ENCODE measurements around the gene CISTR.

GRCh38 chr12:53701518-53702264, 50.1 kb downstream of the CISTR start:
- TF ChIP-seq, protein P1, sequence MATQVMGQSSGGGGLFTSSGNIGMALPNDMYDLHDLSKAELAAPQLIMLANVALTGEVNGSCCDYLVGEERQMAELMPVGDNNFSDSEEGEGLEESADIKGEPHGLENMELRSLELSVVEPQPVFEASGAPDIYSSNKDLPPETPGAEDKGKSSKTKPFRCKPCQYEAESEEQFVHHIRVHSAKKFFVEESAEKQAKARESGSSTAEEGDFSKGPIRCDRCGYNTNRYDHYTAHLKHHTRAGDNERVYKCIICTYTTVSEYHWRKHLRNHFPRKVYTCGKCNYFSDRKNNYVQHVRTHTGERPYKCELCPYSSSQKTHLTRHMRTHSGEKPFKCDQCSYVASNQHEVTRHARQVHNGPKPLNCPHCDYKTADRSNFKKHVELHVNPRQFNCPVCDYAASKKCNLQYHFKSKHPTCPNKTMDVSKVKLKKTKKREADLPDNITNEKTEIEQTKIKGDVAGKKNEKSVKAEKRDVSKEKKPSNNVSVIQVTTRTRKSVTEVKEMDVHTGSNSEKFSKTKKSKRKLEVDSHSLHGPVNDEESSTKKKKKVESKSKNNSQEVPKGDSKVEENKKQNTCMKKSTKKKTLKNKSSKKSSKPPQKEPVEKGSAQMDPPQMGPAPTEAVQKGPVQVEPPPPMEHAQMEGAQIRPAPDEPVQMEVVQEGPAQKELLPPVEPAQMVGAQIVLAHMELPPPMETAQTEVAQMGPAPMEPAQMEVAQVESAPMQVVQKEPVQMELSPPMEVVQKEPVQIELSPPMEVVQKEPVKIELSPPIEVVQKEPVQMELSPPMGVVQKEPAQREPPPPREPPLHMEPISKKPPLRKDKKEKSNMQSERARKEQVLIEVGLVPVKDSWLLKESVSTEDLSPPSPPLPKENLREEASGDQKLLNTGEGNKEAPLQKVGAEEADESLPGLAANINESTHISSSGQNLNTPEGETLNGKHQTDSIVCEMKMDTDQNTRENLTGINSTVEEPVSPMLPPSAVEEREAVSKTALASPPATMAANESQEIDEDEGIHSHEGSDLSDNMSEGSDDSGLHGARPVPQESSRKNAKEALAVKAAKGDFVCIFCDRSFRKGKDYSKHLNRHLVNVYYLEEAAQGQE (tag by site-specific recombination; IDR thresholded peaks at IDR 0.05), result no peak
- TF ChIP-seq, protein P2, sequence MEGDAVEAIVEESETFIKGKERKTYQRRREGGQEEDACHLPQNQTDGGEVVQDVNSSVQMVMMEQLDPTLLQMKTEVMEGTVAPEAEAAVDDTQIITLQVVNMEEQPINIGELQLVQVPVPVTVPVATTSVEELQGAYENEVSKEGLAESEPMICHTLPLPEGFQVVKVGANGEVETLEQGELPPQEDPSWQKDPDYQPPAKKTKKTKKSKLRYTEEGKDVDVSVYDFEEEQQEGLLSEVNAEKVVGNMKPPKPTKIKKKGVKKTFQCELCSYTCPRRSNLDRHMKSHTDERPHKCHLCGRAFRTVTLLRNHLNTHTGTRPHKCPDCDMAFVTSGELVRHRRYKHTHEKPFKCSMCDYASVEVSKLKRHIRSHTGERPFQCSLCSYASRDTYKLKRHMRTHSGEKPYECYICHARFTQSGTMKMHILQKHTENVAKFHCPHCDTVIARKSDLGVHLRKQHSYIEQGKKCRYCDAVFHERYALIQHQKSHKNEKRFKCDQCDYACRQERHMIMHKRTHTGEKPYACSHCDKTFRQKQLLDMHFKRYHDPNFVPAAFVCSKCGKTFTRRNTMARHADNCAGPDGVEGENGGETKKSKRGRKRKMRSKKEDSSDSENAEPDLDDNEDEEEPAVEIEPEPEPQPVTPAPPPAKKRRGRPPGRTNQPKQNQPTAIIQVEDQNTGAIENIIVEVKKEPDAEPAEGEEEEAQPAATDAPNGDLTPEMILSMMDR (tag by site-specific recombination; IDR thresholded peaks at IDR 0.05), result peak; percentile 97
- TF ChIP-seq KLF1 (tag by site-specific recombination; IDR thresholded peaks at IDR 0.05), result no peak
- TF ChIP-seq SP3 (tag by site-specific recombination; IDR thresholded peaks at IDR 0.05), result no peak
- TF ChIP-seq ZNF121 (tag by site-specific recombination; IDR thresholded peaks at IDR 0.05), result no peak
- TF ChIP-seq MYNN (tag by site-specific recombination; IDR thresholded peaks at IDR 0.05; ENCODE audit: borderline replicate concordance), result no peak
- no peak for TF ChIP-seq ZFP37 (tag by site-specific recombination; IDR thresholded peaks at IDR 0.05)
- TF ChIP-seq MEIS1 (CRISPR knock-in tag; IDR thresholded peaks at IDR 0.05; ENCODE audit: borderline replicate concordance), result no peak
- no peak for TF ChIP-seq ZNF311 (tag by site-specific recombination; IDR thresholded peaks at IDR 0.05; ENCODE audit: borderline replicate concordance)
- TF ChIP-seq SP2 (tag by site-specific recombination; IDR thresholded peaks at IDR 0.05), result no peak

All from HEK293 (cell line).